ENCODE results near the gene STK10. TPM values are rescaled to one million over a fixed set of nuclear protein-coding genes. Genes with fewer than 3 reads are reported as not detected.

The STK10 gene
- total and polyA plus RNA-seq, 4 donors: 2.8 to 21.7 (median 7.7) TPM

GRCh38 chr5:172010278-172010677, 177.7 kb downstream of the STK10 start:
- H3K9ac ChIP-seq (ENCODE audit: low read depth in 1 of 2, low read length in 2 of 2): no peak overlapping the region
- H3K9me3 ChIP-seq (ENCODE audit: control insufficient read depth in 4 of 4, low read length in 3 of 4): no peaks in the 10 kb centered on the region
- 73% methylated on average over 2 of the region's 2 CpGs for WGBS
- TF ChIP-seq FOXA2 (IDR thresholded peaks at IDR 0.05) (no peak), RAD21 (IDR thresholded peaks at IDR 0.05) (peak; percentile 25 to 32), HNF4G (IDR thresholded peaks at IDR 0.05) (no peak), SP1 (IDR thresholded peaks at IDR 0.05) (no peak)
- H3K4me3 ChIP-seq (ENCODE audit: low read depth in 1 of 3, low read length in 3 of 3): no peak overlapping the region
- no peak for DNase-seq (ENCODE audit: low spot score)
- no peaks in the 10 kb centered on the region for H3K36me3 ChIP-seq (ENCODE audit: control insufficient read depth in 4 of 4, insufficient read depth in 3 of 4, low read depth in 1 of 4, low read length in 3 of 4)
- peaks cover 1 to 13% (median 3%) of the 10 kb centered on the region in 4 donors for H3K4me1 ChIP-seq (ENCODE audit: control insufficient read depth in 4 of 4, insufficient read depth in 4 of 4, low read length in 3 of 4)
- H3K27me3 ChIP-seq (ENCODE audit: control insufficient read depth in 4 of 4, insufficient read depth in 4 of 4, low read length in 3 of 4): no peaks in the 10 kb centered on the region
- H3K27ac ChIP-seq (ENCODE audit: low read depth in 1 of 2, low read length in 2 of 2): no peak overlapping the region

DNA sequence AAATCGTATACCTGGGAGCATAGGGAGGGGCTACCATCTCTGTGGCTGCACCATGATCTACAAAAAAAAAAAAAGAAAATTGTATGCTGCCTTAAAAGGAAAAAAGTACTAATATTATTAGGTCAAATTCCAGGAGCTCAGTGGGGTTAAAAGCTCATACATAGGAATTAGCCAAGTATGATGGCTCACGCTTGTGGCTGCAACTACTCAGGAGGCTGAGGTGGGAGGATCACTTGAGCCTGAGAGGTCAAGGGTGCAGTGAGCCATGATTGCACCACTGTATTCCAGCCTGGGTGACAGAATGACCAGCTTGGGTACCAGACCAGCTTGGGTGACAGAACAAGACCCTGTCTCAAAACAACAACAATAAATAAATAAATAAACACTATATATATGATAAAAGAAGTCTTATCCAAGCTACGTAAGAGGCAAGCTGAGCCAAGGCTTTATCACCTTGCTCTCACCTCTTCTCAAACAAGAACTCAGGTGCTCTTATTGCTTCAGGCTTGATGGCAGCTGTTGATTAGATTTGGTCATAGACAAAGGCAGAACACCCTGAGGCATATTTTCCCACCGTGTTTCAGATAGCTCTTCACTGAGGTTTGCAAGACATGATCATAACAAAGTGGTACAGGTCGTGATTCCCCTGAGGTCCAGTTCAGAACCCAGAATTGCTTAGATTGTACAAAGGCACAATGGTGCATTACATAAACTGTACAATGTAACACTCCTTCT, 178.3 kb downstream of the STK10 start:
- Histone ChIP-seq H3K36me3 (ENCODE audit: control insufficient read depth in 4 of 4, insufficient read depth in 3 of 4, low read depth in 1 of 4, low read length in 3 of 4) (no peaks in the 10 kb centered on the region), H3K9ac (ENCODE audit: low read depth in 1 of 2, low read length in 2 of 2) (no peak overlapping the region)
- 82% methylated on average over 5 of the region's 5 CpGs for WGBS

GRCh38 chr5:172008689-172009141, 179.3 kb downstream of the STK10 start:
- WGBS: 75% methylated on average over 6 of the region's 6 CpGs
- no peaks in the 10 kb centered on the region for H3K36me3 ChIP-seq (ENCODE audit: control insufficient read depth in 4 of 4, insufficient read depth in 3 of 4, low read depth in 1 of 4, low read length in 3 of 4)
- H3K27me3 ChIP-seq (ENCODE audit: control insufficient read depth in 4 of 4, insufficient read depth in 4 of 4, low read length in 3 of 4): no peaks in the 10 kb centered on the region
- no peak overlapping the region for H3K4me3 ChIP-seq (ENCODE audit: low read depth in 1 of 3, low read length in 3 of 3)
- no peaks in the 10 kb centered on the region for H3K9me3 ChIP-seq (ENCODE audit: control insufficient read depth in 4 of 4, low read length in 3 of 4)
- DNase-seq (ENCODE audit: low spot score): no peak
- H3K9ac ChIP-seq (ENCODE audit: low read depth in 1 of 2, low read length in 2 of 2): no peak overlapping the region
- H3K27ac ChIP-seq (ENCODE audit: low read depth in 1 of 2, low read length in 2 of 2): no peak overlapping the region
- H3K4me1 ChIP-seq (ENCODE audit: control insufficient read depth in 4 of 4, insufficient read depth in 4 of 4, low read length in 3 of 4): peaks cover 3 to 28% (median 14%) of the 10 kb centered on the region in 4 donors
- TF ChIP-seq MAX (IDR thresholded peaks at IDR 0.05) (no peak), ATF3 (IDR thresholded peaks at IDR 0.05) (no peak), TAF1 (conservative IDR thresholded peaks at IDR 0.05) (no peak), HNF4G (IDR thresholded peaks at IDR 0.05) (no peak), CTCF (IDR thresholded peaks at IDR 0.05; ENCODE audit: low read depth, low read length, missing input control) (no peak), RXRA (IDR thresholded peaks at IDR 0.05) (no peak), YY1 (IDR thresholded peaks at IDR 0.05) (no peak), REST (IDR thresholded peaks at IDR 0.05) (no peak), NR2F2 (IDR thresholded peaks at IDR 0.05) (no peak)

More for the DNA sequence above, 178.3 kb downstream of the STK10 start:
- no peaks in the 10 kb centered on the region for H3K27me3 ChIP-seq (ENCODE audit: control insufficient read depth in 4 of 4, insufficient read depth in 4 of 4, low read length in 3 of 4)
- H3K4me3 ChIP-seq (ENCODE audit: low read depth in 1 of 3, low read length in 3 of 3): no peak overlapping the region
- DNase-seq (ENCODE audit: low spot score): no peak
- H3K27ac ChIP-seq (ENCODE audit: low read depth in 1 of 2, low read length in 2 of 2): no peak overlapping the region
- no peak for TF ChIP-seq EGR1 (IDR thresholded peaks at IDR 0.05; ENCODE audit: low read depth in 2 of 2)
- TF ChIP-seq REST (IDR thresholded peaks at IDR 0.05): no peak
- TF ChIP-seq YY1 (IDR thresholded peaks at IDR 0.05): no peak
- TF ChIP-seq HNF4G (IDR thresholded peaks at IDR 0.05): no peak
- no peaks in the 10 kb centered on the region for H3K9me3 ChIP-seq (ENCODE audit: control insufficient read depth in 4 of 4, low read length in 3 of 4)
- H3K4me1 ChIP-seq (ENCODE audit: control insufficient read depth in 4 of 4, insufficient read depth in 4 of 4, low read length in 3 of 4): peaks cover 3 to 18% (median 8%) of the 10 kb centered on the region in 4 donors
